HK-2 (cell line): ENCODE results near the gene CBX4.

Experiments used
- DNase-seq: peaks from one replicate; pipeline ENCODE4 v3.0.0-alpha.2; 2018; ENCODE audit not compliant: unreplicated experiment

CBX4 gene

GRCh38 chr17:79786930-79787643, 52.2 kb downstream of the CBX4 start:
- no peak for DNase-seq

- no peak for DNase-seq
These were observed 53.1 kb downstream of the CBX4 start for GRCh38 chr17:79785900-79786810.

GRCh38 chr17:79785017-79785899, 54.0 kb downstream of the CBX4 start:
- no peak for DNase-seq

- no peak for DNase-seq
These were observed 54.8 kb downstream of the CBX4 start for GRCh38 chr17:79784353-79785016.

- no peak for DNase-seq
These were observed 55.3 kb downstream of the CBX4 start for GRCh38 chr17:79783891-79784290.
